HG03442 (cell line): ENCODE measurements around the gene NAT14.
A peak's percentile ranks its signal among the peaks of the same experiment; 100 is the strongest.

ENCODE experiments used
- ATAC-seq: cut with Tn5 transposase; IDR thresholded peaks from one replicate; pipeline ENCODE4 v1.9.1; 2021; ENCODE audit warnings: mild to moderate bottlenecking, moderate library complexity; ENCODE audit not compliant: unreplicated experiment

Gene NAT14

DNA sequence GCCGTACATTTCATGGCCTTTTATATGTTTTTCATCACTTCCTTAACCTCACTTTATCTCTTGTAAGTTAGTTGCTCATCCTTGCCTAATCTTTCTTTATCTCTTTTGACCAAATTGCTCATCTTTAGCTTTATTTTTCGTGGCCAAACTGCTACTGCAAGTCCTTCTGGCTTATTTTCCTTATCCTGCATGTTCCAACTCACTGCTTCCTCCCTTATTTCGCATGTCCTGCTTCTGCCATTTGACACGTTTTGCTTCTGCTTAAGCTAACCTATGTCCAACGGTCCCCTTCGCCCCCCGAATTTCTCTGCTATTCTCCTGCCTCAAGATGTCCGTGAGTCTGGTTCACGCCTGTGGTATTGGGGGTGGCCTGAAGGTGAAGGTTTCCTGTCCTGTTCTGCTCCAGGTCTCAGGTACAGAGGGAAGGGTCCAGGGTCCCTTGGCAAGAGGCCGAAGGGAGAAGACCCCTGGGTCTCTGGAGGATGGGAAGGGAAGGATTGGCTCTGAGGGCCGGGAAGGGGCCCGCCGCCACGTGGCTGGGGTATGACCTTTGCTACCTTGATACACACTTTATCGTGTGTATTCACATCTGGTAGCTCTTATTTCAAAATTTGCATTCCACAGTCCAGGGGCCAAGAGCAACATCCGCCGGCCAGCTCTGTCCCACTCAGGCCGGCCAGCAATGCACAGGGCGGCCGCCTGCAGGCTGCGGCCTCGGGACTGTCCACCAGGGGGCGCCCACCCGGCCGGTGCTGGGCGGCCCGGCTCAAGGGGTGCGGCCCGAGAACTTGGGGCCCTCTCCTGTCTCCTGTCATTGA is 17.5 kb upstream of the NAT14 start:
- no peak for ATAC-seq

DNA sequence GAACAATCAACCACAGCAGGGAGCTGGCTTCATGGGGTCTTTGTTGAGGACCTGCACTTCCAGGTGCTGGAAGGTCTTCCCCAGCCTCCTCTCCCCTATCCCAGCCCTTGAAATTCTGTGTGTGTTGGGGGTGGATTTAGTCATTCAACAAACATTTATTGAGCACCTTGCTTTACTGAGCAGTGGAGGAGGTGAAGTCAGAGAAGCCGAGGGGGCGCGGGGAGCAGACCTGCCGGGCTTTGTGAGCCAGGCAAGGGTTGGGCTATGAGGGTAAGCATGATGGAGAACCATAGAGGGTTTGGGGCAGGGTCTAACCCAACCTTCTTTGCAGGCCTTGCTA is 17.0 kb upstream of the NAT14 start:
- ATAC-seq: no peak

DNA sequence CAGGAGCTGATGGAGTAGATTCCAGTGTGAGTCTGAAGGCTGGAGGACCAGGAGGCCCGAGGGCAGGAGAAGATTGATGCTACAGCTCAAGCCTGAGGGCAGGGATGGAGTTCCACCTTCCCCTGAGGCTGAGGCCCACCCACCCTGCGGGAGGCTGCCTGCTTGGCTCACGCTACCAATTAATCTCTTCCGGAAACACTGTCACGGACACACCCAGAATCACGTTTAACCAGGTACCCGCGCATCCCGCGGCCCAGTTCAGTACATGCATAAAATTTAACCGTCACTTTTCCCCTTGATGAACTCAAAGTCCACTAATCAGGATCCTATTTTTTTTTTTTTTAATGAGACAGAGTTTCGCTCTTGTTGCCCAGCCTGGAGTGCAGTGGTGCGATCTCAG is 13.7 kb upstream of the NAT14 start:
- ATAC-seq: no peak

DNA sequence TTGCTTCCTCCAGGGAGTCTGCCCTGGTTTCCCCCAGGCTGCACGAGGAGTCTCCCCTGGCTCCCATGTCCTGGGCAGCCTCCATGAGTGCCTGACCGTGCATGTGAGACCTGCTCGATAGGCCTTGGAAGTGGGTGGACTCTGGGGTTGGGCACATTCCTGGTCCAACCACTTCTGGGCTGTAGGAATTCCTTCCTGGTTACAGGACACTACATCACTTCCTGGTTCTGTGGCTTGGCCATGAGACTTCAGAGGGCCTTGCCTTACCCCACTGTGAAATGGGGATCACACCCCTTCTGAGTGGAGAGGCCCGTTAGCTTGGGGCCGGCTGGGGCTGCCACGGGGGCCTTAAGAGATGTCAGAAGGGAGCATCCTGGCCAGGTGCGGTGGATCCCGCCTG is 12.5 kb upstream of the NAT14 start:
- ATAC-seq: no peak

DNA sequence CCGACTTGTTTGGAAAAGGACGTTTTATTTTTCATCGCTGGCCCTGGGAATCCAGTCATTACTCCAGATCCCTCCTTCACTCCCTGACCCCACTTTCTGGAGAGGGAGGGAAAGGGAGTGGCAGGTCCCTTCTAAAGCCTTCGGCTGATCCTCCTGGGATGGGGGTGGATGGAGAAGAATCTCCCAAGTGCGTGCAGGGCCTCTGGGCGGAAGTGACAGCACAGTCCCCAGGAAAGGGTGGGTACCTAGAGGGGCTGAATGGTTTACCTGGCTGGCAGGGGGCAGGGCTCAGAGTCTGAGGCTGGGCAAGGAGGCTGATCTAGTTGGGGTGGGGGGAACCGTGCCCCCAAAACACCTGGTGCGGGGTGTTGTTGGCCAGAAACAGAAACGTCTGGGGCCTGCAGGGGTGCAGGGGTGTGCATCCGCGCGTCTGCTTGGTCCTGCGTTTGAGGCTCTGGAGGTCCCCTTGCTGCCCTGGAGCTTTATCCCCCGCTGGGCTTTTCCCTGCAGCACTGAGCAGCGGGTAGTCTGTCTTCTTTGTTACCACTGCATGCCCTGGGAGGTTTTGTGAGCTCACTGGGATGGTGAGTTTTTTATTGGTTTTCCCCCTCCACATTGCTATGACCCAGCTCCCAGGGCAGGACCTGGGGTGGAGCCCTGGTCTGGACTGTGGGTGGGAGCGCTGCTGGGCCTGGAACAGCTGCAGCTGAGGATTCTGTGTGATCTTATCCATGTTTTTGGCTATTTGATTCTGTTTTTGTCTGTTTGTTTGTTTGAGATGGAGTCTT is 11.6 kb upstream of the NAT14 start:
- no peak for ATAC-seq

DNA sequence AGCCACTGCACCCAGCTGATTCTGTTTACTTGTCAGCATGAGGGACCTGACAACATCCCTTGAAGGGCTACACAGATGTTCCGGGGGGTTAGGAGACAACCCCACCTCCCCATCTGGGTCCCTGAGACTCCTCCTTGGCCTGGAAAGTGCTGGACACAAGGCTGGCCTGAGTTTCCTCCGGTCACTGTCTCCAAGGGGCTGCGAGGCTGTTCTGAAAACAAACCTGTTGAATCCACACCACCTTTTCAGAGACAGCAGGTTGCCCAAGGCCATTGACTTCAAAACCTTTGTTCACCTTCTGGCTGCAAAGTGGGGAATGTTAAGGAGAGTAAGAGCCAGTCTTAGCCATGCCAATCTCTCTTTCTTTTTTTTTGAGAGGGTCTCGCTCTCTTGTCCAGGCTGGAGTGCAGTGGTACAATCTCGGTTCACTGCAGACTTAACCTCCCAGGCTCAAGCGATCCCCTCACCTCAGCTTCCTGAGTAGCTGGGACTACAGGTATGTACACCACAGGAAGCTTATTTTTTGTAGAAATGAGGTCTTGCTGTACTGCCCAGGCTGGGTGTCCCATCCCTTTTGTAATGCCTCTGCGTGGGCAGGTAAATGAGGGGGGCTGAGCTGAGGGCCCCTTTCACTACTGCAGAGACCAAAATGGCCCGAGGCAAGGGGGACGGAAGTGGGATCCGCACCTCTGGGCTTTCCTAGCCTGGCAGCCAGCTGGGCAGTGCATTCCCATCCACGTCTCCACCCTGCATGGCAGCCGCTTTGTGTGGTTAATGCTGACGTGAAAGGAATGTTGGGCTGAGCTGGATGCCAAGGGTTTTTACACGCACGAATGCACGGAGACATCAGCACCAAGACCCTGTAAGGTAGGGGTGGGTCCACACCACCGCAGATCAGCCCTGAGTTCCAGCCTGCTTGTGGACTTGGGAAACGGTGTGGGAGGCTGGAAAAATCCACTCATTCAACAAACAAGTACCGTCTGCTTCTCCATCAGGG is 10.4 kb upstream of the NAT14 start:
- no peak for ATAC-seq

DNA sequence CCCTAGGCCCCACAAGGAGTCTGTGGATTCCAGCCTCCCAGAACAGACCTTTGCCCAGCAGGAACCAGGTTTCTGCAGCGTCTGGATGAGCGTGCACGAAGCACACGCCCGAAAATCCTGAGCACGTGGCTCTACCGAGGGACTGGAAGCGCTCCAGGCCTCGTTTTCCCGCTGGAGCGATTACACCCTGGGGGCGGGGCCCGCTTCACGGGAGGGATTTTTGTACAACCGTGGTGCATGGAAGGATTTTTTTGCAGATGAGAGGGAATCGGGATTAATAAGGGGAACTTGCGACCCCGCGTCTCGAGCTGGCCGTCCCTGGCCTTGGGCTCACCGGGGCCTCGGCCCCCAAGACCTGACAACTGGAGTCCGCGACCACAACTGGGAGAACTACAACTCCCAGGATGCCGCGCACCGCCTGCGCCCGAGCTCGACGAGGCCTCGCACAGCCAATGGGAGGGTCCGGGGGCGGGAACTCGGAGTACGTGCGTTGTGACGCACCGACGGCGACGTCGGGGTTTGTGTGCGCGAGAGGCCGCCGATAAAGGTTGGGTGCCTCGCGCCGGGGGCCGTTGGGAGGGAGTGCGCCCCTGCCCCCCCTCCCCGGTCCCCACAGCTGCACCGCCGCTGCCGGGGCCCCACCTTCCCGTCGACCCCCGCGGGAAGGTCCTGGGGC is 8.8 kb upstream of the NAT14 start, which contains the start of gene ZNF628:
TSS of gene ZNF628 (plus strand) at position 518 of the 676 bp plus-strand sequence. CDS start 3,294 bp downstream, outside the sequence.
- peak; percentile 82 for ATAC-seq

DNA sequence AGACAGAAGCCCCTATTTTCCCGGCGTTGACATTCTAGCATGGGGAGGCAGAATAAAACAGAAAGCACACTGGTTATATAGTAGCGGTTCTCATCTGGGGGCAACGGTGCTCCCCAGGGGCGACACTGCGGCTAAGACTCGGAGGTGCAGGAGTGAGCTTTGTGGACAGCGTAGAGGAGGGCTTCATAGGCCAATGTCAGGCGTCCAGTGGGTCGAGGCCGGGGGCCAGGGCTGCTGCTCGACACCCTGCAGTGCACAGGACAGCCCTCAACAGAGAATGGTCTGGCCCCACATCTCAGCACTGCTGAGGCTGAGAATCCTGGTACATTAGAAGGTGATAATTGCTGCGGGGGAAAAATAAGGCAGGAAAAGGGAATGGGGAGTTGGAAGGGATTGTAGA is 7.1 kb upstream of the NAT14 start:
- ATAC-seq: no peak

DNA sequence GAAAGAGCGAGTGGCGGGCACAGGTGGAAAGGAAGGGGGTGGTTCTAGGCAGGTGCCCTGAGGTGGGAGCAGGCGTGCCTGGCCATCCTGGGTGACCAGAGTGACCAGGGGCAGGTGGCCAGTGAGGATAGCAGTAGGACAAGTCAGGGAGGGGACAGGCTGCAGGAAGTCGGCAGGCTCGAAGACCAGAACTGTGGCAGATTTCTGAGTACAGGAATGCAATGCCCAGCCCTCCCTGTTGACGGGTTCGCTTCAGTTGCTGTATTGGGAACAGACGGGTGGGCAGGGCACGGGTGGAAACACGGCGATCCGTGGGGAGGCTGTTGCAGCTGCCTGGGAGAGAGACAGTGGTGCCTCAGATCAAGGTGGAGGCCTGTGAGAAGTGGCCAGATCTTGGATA is 6.6 kb upstream of the NAT14 start:
- ATAC-seq: no peak

DNA sequence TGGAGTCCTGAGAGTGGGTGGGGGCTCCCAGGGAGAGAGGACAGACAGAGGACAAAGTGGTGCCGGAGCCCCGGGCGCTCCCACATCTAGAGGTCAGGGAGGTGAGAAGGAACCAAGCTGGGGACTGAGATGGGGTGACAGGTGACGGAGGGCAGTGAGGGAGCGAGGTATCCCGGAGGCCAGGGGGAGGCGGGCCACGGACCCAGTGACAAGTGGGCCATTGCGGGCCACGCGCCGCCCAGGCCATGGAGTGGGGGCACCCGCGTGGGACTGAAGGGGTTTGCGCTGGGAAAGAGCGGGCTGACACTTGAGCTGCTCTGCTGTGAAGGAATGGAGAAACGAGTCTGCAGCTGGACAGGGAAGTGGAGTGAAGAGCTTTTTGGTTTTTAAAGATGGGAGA is 5.9 kb upstream of the NAT14 start:
- ATAC-seq: no peak

DNA sequence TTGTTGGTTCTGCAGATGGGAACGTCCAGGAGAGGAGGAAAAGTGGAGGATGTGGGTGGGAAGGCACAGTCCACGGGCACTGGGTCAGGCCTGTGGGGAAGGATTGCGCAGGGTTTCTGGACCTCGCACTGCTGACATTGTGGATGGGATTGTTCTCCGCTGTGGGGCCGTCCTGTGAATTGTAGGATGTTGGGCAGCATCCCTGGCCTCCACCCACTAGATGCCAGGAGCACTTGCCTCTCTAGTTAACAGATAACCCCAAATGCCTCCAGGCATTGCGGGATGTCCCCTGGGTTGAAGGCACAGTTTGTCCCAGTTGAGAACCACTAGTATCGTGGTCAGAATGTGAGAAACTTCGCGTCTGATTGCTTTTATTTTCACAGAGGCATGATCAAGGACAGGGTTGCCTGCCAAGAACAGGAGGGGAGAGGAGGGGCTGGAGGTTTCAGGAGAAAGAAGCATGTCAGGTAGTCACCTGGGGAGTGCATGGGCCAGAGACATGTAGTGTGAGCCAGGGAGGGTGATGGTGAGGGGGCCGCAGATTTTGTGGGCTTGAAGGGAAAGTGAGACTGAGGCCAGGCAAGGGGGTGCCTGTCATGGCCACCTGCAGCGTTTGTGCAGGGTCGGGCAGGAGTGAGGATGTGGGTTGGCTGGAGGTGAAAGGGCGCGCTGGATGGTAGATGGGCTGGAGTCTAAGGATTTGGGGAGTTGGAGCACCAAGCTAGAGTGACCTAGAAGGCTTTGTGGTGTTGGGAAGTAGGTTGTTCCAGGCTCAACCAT is 5.3 kb upstream of the NAT14 start:
- no peak for ATAC-seq

DNA sequence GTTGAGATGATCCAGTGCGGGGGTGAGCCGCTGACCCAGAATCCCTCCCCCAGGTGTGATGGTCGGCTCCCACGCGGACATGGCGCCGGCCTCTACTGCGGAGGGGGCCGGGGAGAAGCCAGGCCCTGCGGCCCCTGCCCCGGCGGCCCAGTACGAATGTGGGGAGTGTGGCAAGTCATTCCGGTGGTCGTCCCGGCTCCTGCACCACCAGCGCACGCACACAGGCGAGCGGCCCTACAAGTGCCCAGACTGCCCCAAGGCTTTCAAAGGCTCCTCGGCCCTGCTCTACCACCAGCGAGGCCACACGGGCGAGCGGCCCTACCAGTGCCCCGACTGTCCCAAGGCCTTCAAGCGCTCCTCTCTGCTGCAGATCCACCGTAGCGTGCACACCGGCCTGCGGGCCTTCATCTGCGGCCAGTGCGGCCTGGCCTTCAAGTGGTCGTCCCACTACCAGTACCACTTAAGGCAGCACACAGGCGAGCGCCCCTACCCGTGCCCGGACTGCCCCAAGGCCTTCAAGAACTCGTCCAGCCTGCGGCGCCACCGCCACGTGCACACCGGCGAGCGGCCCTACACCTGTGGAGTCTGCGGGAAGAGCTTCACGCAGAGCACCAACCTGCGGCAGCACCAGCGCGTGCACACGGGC is 3.7 kb upstream of the NAT14 start:
- no peak for ATAC-seq

DNA sequence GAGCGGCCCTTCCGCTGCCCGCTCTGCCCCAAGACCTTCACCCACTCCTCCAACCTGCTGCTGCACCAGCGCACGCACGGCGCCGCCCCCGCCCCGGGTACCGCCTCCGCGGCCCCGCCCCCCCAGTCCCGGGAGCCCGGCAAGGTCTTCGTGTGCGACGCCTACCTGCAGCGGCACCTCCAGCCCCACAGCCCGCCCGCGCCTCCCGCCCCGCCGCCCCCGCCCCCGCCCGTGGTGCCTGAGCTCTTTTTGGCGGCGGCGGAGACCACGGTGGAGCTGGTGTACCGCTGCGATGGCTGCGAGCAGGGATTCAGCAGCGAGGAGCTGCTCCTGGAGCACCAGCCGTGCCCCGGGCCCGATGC is 3.2 kb upstream of the NAT14 start:
- no peak for ATAC-seq

DNA sequence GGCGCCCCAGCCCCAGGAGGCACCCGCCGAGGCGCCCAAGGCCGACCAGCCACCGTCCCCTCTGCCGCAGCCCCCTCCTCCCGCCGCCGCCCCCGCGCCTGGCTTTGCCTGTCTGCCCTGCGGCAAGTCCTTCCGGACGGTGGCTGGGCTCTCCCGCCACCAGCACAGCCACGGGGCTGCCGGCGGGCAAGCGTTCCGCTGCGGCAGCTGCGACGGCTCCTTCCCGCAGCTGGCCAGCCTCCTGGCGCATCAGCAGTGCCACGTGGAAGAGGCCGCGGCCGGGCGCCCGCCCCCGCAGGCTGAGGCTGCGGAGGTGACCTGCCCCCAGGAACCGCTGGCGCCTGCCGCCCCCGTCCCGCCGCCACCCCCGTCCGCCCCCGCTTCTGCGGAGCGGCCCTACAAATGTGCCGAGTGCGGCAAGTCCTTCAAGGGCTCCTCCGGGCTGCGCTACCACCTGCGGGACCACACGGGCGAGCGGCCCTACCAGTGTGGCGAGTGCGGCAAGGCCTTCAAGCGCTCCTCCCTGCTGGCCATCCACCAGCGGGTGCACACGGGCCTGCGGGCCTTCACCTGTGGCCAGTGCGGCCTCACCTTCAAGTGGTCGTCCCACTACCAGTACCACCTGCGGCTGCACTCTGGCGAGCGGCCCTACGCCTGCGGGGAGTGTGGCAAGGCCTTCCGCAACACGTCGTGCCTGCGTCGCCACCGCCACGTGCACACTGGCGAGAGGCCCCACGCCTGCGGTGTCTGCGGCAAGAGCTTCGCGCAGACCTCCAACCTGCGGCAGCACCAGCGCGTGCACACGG is 2.6 kb upstream of the NAT14 start:
- ATAC-seq: no peak

DNA sequence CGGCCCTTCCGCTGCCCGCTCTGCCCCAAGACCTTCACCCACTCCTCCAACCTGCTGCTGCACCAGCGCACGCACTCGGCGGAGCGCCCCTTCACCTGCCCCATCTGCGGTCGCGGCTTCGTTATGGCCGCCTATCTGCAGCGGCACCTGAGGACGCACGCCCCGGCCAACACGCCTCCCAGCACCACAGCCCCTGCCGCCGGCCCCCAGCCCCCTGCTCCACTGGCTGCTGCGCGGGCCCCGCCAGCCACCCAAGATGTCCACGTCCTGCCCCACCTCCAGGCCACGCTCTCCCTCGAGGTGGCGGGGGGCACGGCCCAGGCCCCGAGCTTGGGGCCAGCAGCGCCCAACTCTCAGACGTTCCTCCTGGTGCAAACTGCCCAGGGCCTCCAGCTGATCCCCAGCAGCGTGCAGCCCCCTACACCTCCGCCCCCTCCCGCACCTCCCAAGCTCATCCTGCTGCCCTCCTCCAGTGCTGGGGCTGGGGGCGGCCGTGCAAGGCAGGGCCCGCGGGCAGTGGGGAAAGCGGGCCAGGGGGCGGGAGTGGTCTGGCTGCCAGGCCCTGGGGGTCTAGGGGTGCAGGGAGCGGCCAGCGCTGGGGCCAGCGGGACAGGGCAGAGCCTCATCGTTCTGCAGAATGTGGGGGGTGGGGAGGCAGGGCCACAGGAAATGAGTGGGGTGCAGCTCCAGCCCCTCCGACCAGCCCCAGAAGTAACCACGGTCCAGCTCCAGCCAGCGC is 1.9 kb upstream of the NAT14 start:
- ATAC-seq: no peak

DNA sequence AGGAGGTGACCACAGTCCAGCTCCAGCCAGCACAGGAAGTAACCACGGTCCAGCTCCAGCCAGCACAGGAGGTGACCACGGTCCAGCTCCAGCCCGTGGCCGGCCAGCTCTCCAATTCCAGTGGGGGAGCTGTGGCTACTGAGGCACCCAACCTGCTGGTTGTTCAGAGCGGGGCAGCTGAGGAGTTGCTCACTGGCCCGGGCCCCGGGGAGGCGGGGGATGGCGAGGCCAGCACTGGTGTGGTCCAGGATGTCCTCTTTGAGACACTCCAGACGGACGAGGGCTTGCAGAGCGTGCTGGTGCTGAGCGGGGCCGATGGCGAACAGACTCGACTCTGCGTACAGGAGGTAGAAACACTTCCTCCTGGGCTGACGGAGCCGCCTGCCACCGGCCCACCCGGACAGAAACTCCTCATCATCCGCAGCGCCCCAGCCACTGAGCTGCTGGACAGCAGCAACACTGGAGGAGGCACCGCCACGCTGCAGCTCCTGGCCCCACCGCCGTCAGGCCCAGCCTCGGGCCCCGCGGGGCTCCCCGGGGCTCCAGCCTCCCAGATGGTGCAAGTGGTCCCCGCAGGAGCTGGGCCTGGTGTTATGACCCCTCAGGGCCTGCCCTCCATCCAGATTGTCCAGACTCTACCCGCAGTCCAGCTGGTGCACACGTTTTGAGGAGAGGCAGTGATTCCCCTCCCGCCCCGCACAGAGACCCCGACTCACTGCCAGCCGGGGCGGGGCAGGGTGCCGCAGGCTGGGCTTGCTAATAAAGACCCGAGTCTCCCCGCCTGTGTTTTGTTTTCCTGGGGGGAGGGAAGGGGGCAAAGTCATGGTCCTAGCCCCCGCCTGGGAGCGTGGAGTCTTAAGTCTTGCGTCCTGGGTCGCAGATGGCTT is 1.0 kb upstream of the NAT14 start:
- ATAC-seq: no peak

DNA sequence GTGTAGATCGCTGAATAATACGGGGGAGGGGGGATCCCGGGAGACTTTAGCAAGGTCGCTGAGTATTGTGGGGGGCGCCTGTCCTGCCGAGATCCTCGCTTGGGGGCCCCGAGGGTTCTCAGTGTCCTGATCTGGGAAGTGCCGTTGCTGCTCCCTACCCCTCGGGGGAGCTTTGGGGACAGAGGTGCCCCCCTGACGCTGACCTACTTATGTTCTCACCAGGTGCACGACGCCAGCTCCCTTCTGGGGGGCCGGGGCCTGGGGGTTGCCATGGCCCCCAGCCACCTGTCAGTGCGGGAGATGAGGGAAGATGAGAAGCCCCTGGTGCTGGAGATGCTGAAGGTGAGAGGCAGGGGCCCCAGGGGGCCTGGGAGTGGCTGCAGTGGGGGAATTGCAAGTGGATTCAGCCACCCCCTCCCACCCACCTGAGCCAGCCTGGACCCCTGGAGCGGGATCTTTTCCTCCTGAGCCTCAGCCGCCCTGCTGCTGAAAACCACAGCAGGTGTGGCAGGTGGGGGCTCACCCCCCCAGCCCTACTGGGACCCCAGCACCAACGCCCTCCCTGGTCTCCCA is 537 bp downstream of the NAT14 start:
- ATAC-seq: no peak
